Camera-type eye (tissue), 1 donor: ENCODE data around the gene SETSIP. TPM values are rescaled to one million over a fixed set of nuclear protein-coding genes. Genes with fewer than 3 reads are reported as not detected.

ENCODE experiments used
- total RNA-seq: library from RNA; depleted of rRNA; stranded (reverse); fragments of >200 nt; gene quantifications from one replicate; pipeline ENCODE4 v1.2.3, GENCODE V29; 2014

The SETSIP gene, protein sequence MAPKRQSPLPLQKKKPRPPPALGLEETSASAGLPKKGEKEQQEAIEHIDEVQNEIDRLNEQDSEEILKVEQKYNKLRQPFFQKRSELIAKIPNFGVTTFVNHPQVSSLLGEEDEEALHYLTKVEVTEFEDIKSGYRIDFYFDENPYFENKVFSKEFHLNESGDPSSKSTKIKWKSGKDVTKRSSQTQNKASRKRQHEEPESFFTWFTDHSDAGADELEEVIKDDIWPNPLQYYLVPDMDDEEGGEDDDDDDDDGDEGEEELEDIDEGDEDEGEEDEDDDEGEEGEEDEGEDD
- not detected for total RNA-seq

DNA sequence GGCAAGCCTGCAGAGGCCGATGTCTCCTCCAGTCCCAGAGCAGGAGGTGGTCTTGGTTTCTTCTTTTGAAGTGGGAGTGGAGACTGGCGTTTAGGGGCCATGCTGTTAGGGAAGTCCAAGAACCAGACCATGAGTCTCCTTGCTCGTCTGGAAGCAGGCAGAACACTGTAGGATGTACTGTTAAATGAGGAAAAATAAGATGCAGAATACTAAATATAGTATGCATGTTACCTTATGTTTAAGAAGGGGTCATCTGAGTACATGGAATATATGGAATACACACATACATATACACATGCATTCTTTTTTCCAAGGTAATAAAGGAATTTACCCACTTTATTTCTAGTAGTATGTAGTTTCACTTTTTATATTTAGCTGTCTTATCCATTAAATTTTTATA lies at the start of gene SETSIP:
Gene SETSIP, minus strand, starts transcription at position 101 of the 400 bp plus-strand sequence. Its CDS starts 0 bp downstream, at position 101.

DNA sequence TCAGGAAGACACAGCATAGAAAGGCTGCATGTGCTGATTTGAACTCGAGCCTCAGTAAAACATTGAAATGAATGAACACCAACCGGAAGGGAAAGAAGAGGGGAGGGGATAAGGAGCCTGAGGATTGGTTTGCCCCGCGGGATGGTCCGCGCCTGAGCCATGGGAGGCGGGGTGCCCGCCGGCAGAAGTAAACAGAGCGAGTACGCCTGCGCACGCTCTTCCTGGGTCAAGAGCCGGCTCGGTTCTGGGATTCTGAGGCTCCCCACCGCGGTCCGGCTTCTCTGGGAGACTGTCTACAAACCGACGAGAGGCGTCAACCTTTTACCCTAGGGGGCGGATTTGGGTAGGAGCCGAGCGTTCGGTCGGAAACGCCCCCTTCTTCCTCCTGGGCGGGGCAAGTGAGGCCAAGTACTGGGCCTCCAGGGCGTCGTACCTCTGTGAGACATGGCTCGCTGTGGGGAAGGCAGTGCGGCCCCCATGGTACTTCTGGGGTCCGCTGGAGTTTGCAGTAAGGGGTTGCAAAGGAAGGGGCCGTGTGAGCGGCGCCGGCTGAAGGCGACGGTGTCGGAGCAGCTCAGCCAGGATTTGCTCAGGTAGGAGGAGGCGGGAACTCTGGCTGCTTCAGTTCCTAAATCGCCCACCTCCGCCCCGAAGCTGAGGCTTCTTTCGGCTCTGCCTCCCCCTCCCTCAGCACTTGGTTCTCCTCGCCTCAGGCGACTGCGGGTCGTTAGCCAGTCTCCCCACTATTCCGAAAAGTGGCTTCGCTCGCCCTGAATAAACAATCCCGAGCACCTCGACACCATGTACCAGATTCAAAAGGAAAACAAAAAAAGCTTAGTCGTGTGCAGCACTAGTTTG lies 5.1 kb upstream of the SETSIP start, which contains the start of gene BTBD8:
Gene BTBD8, plus strand, starts transcription at position 218 of the 858 bp plus-strand sequence. Its CDS starts 227 bp downstream, at position 445.

Other genes starting within 250 kb of the SETSIP start
- 41.1 TPM for gene TGFBR3, start 189.3 kb downstream of the SETSIP start, total RNA-seq
- not detected for gene BRDT, start 126.0 kb downstream of the SETSIP start, total RNA-seq
- 2.4 TPM for gene EPHX4, start 45.4 kb downstream of the SETSIP start, total RNA-seq
- 151 TPM for gene BTBD8, start 4.9 kb upstream of the SETSIP start, total RNA-seq
- gene C1orf146, start 142.5 kb upstream of the SETSIP start, total RNA-seq: not detected
- 23.8 TPM for gene GLMN, start 223.6 kb upstream of the SETSIP start, total RNA-seq
- 33.1 TPM for gene RPAP2, start 223.6 kb upstream of the SETSIP start, total RNA-seq